ENCODE data around the gene AKIRIN2.

DNA sequence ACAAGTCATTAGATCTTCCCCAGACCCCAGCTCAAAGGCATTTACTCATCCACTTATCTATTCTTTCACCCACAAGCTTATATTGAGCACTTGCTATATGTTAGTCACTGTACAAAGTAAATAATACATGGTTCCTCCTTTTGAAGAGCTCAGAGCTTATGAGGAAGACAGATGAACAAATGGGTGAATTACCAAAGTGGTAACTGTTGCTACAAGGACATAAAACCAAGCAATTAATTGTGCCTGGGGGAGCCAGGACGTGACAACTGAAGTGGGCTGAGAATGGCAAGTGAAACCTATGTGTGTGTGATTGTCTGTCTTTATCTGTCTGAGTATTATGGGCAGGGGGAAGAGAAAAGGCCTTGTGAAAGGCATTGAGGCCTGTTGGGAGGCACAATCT lies 45.6 kb upstream of the AKIRIN2 start:
- TF ChIP-seq, protein P1, sequence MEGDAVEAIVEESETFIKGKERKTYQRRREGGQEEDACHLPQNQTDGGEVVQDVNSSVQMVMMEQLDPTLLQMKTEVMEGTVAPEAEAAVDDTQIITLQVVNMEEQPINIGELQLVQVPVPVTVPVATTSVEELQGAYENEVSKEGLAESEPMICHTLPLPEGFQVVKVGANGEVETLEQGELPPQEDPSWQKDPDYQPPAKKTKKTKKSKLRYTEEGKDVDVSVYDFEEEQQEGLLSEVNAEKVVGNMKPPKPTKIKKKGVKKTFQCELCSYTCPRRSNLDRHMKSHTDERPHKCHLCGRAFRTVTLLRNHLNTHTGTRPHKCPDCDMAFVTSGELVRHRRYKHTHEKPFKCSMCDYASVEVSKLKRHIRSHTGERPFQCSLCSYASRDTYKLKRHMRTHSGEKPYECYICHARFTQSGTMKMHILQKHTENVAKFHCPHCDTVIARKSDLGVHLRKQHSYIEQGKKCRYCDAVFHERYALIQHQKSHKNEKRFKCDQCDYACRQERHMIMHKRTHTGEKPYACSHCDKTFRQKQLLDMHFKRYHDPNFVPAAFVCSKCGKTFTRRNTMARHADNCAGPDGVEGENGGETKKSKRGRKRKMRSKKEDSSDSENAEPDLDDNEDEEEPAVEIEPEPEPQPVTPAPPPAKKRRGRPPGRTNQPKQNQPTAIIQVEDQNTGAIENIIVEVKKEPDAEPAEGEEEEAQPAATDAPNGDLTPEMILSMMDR (conservative IDR thresholded peaks at IDR 0.05; ENCODE audit: low read length) = no peak
- no peak for TF ChIP-seq EZH2phosphoT487 (IDR thresholded peaks at IDR 0.05; ENCODE audit: borderline replicate concordance)

Measured in Loucy (cell line).